H1 (cell line): Measurements from ENCODE around the gene ANO2. TPM values are rescaled to one million over a fixed set of nuclear protein-coding genes. Genes with fewer than 3 reads are reported as not detected.

Source experiments
- CTCF ChIA-PET: fragments of 300-600 bp; sonication (Branson Sonifier 250); formaldehyde crosslinking; loops from one replicate; lab custom pipeline; 2021; ENCODE audit not compliant: partially characterized antibody; lab: Charles Lee
- POLR2A ChIA-PET: fragments of 300-600 bp; sonication (Branson Sonifier 250); formaldehyde crosslinking; loops from one replicate; lab custom pipeline; 2021; ENCODE audit warnings: inconsistent platforms; ENCODE audit not compliant: partially characterized antibody; lab: Charles Lee
- DNase-seq, 2 experiments: peaks; one replicate each; pipeline versions ENCODE4 v3.0.0 to v3.0.0-alpha.2; 2010 to 2022; ENCODE audit warnings: low spot score in 2 of 2, low read depth in 1 of 2, mixed read lengths in 1 of 2
- FAIRE-seq: peaks from 2 replicates; lab custom pipeline; 2011; peaks lifted over from hg19 to GRCh38; lab: Jason Lieb, UNC
- H2AFZ ChIP-seq: 2 replicates; pipeline ENCODE4 v1.8.1; 2012; ENCODE audit warnings: low read length, inconsistent platforms
- H2AK5ac ChIP-seq: 2 replicates; pipeline ENCODE4 v1.6.1; 2013; ENCODE audit warnings: low read depth, low read length
- H2BK120ac ChIP-seq: replicated peaks from 2 replicates; pipeline ENCODE3; 2013; ENCODE audit warnings: low read depth, low read length, inconsistent platforms
- H2BK12ac ChIP-seq: 2 replicates; pipeline ENCODE4 v1.6.1; 2013; ENCODE audit warnings: low read depth, low read length
- H2BK15ac ChIP-seq: 2 replicates; pipeline ENCODE4 v1.6.1; 2013; ENCODE audit warnings: low read length
- H2BK20ac ChIP-seq: 2 replicates; pipeline ENCODE4 v1.6.1; 2013; ENCODE audit warnings: low read length
- H2BK5ac ChIP-seq: 2 replicates; pipeline ENCODE4 v1.6.1; 2013; ENCODE audit warnings: low read depth, low read length
- H3K14ac ChIP-seq: 2 replicates; pipeline ENCODE4 v1.6.1; 2013; ENCODE audit warnings: inconsistent platforms; ENCODE audit not compliant: insufficient read length
- H3K18ac ChIP-seq: 2 replicates; pipeline ENCODE4 v1.6.1; 2013; ENCODE audit warnings: low read length; ENCODE audit errors: extremely low read depth
- H3K23ac ChIP-seq: 2 replicates; pipeline ENCODE4 v1.6.1; 2013; ENCODE audit warnings: inconsistent platforms; ENCODE audit not compliant: insufficient read length
- H3K23me2 ChIP-seq: 2 replicates; pipeline ENCODE4 v1.6.1; 2013; ENCODE audit warnings: low read depth, low read length
- H3K27ac ChIP-seq: 2 replicates; pipeline ENCODE4 v1.6.1; 2011; ENCODE audit warnings: low read depth, low read length, inconsistent platforms
- H3K27me3 ChIP-seq, 4 experiments: replicated peaks in 1 of 4; 1 replicate in 1 of 4; 2 replicates in 3 of 4; pipeline versions ENCODE4 v1.6.1 to v1.8.1; 2011 to 2013; ENCODE audit warnings: low read length in 3 of 4, mild to moderate bottlenecking in 3 of 4, inconsistent platforms in 2 of 4, mixed read lengths in 2 of 4, moderate library complexity in 1 of 4; ENCODE audit not compliant: control insufficient read depth in 3 of 4, insufficient read depth in 3 of 4; ENCODE audit errors: extremely low read depth in 1 of 4
- H3K36me3 ChIP-seq, 4 experiments: 2 replicates each; pipeline versions ENCODE4 v1.6.1 to v1.8.1; 2011 to 2013; ENCODE audit warnings: mild to moderate bottlenecking in 4 of 4, low read length in 3 of 4, moderate library complexity in 2 of 4, control low read depth in 1 of 4, inconsistent platforms in 1 of 4; ENCODE audit not compliant: insufficient read depth in 4 of 4, control insufficient read depth in 2 of 4
- H3K4ac ChIP-seq: replicated peaks from 2 replicates; pipeline ENCODE3; 2013; ENCODE audit warnings: low read length, low read depth, mixed read lengths, inconsistent platforms; ENCODE audit not compliant: insufficient read length
- H3K4me1 ChIP-seq, 4 experiments: replicated peaks in 1 of 4; 1 replicate in 1 of 4; 2 replicates in 3 of 4; pipeline versions ENCODE4 v1.6.1 to v1.8.1; 2011 to 2013; ENCODE audit warnings: low read length in 3 of 4, inconsistent platforms in 2 of 4, mixed read lengths in 1 of 4; ENCODE audit not compliant: insufficient read depth in 4 of 4, control insufficient read depth in 3 of 4
- H3K4me2 ChIP-seq, 2 experiments: 2 replicates each; pipeline versions ENCODE4 v1.6.1 to v1.8.1; 2011 to 2013; ENCODE audit warnings: low read depth in 2 of 2, low read length in 2 of 2, control low read depth in 1 of 2, inconsistent platforms in 1 of 2, mild to moderate bottlenecking in 1 of 2; ENCODE audit not compliant: insufficient read depth in 1 of 2
- H3K4me3 ChIP-seq, 4 experiments: fragments of 200-600, 300-600 bp in 1 of 4; sonication (generic), shearing (Covaris generic), sonication (Bioruptor Twin) in 1 of 4; 2 replicates each; pipeline versions ENCODE4 v1.5.1 to v1.8.1; 2011 to 2016; ENCODE audit warnings: low read length in 4 of 4, low read depth in 3 of 4, control low read depth in 2 of 4, inconsistent platforms in 2 of 4, mild to moderate bottlenecking in 2 of 4, mixed read lengths in 1 of 4, moderate library complexity in 1 of 4; ENCODE audit not compliant: insufficient read depth in 2 of 4; ENCODE audit errors: extremely low read depth in 1 of 4
- H3K56ac ChIP-seq: replicated peaks from 2 replicates; pipeline ENCODE3; 2013; ENCODE audit warnings: low read depth, mild to moderate bottlenecking, mixed read lengths, low read length, inconsistent platforms; ENCODE audit not compliant: insufficient read length
- H3K79me1 ChIP-seq: 2 replicates; pipeline ENCODE4 v1.6.1; 2013; ENCODE audit warnings: low read depth, low read length, control low read depth
- H3K79me2 ChIP-seq, 2 experiments: 2 replicates each; pipeline versions ENCODE4 v1.6.1 to v1.8.1; 2012 to 2013; ENCODE audit warnings: low read length in 2 of 2, mild to moderate bottlenecking in 2 of 2, inconsistent platforms in 1 of 2; ENCODE audit not compliant: insufficient read depth in 2 of 2, control insufficient read depth in 1 of 2
- H3K9ac ChIP-seq, 4 experiments: replicated peaks in 1 of 4; 1 replicate in 1 of 4; 2 replicates in 3 of 4; pipeline versions ENCODE4 v1.6.1 to v1.8.1; 2011 to 2013; ENCODE audit warnings: low read depth in 3 of 4, low read length in 3 of 4, control low read depth in 2 of 4, mild to moderate bottlenecking in 2 of 4, moderate library complexity in 2 of 4, inconsistent platforms in 1 of 4; ENCODE audit errors: extremely low read depth in 1 of 4
- H3K9me3 ChIP-seq, 2 experiments: 2 replicates each; pipeline versions ENCODE4 v1.6.1 to v1.8.1; 2012 to 2013; ENCODE audit warnings: mild to moderate bottlenecking in 2 of 2, moderate library complexity in 2 of 2, control low read depth in 1 of 2, inconsistent platforms in 1 of 2, low read depth in 1 of 2, low read length in 1 of 2, mixed read lengths in 1 of 2; ENCODE audit not compliant: insufficient read depth in 2 of 2
- H4K20me1 ChIP-seq, 2 experiments: replicated peaks in 1 of 2; 2 replicates each; pipeline versions ENCODE3 to v1.8.1; 2011 to 2013; ENCODE audit warnings: inconsistent platforms in 2 of 2, low read length in 2 of 2, mild to moderate bottlenecking in 1 of 2; ENCODE audit not compliant: insufficient read depth in 2 of 2, control insufficient read depth in 1 of 2
- H4K5ac ChIP-seq: 2 replicates; pipeline ENCODE4 v1.6.1; 2013; ENCODE audit warnings: low read length, low read depth, mixed read lengths, inconsistent platforms; ENCODE audit not compliant: insufficient read length
- H4K8ac ChIP-seq: 2 replicates; pipeline ENCODE4 v1.8.0; 2013; ENCODE audit warnings: mild to moderate bottlenecking, moderate library complexity, low read length, inconsistent platforms; ENCODE audit not compliant: insufficient read depth; ENCODE audit errors: extremely low read depth
- H4K91ac ChIP-seq: replicated peaks from 2 replicates; pipeline ENCODE3; 2013; ENCODE audit warnings: low read length, mixed read lengths, inconsistent platforms; ENCODE audit not compliant: insufficient read length
- WGBS, 2 experiments: shearing (Covaris generic) in 1 of 2; methylation state at CpG; one replicate each; pipeline versions ENCODE4 v1.1.6 to v1.1.7; 2013 to 2015; ENCODE audit warnings: low lambda C conversion rate in 2 of 2, mixed read lengths in 2 of 2, inconsistent platforms in 1 of 2, low coverage in 1 of 2, missing lambda C conversion rate in 1 of 2; ENCODE audit not compliant: insufficient replicate concordance in 2 of 2, insufficient coverage in 1 of 2, insufficient read length in 1 of 2; ENCODE audit errors: extremely low coverage in 1 of 2, missing lambda C conversion rate in 1 of 2; 5-methylcytosine and 5-hydroxymethylcytosine counted together
- polyA plus RNA-seq, 7 experiments: library from polyadenylated mRNA; depleted of rRNA in 3 of 7; stranded (reverse) in 5 of 7; unstranded in 2 of 7; fragments of >200 nt in 5 of 7; fragments of 200-250 nt in 2 of 7; gene quantifications; 1 replicate in 5 of 7; 2 replicates in 1 of 7; 4 replicates in 1 of 7; pipeline versions ENCODE4 v1.2.1 to v1.2.3, GENCODE V29; 2011 to 2013; ENCODE audit warnings: missing spikeins in 2 of 7, mixed read lengths in 2 of 7
- total RNA-seq: library from RNA; stranded (reverse); fragmentation: NEBNext Ultra II Directional; extraction: Animal tissue kit (Norgen Biotek cat#: 25700); gene quantifications from 2 replicates; pipeline ENCODE4 v1.2.1, GENCODE V29; 2021

ANO2 gene
- total and polyA plus RNA-seq, 2 of the 8 experiments (the other 6 are each of a cell fraction or from before 2014, with no cell fraction given), result 1.9 to 5.5 TPM

- Histone ChIP-seq H2BK20ac (0 out of 2 replicates have a peak overlapping the region, but pooled peaks have one; percentile 66), H2BK15ac (no peak overlapping the region), H4K91ac (peak overlapping the region; percentile 87), H3K9me3 (no peaks in the 10 kb centered on the region), H4K5ac (no peak overlapping the region), H3K4ac (no peak overlapping the region), H3K4me3 (no peak overlapping the region), H3K23ac (no peak overlapping the region), H3K36me3 (no peaks in the 10 kb centered on the region), H2BK120ac (no peak overlapping the region), H3K4me1 (peaks cover 5 to 26% (median 10%) of the 10 kb centered on the region in 4 experiments), H2BK12ac (peak overlapping the region; percentile 86; the same call in 1 of the 2 replicates), H3K18ac (peak overlapping the region; percentile 91), H2AK5ac (no peak overlapping the region), H3K23me2 (no peaks in the 10 kb centered on the region), H3K4me2 (peak overlapping the region in 1 of 2 experiments; percentile 2; a peak in 1 of 4 replicates), H2AFZ (no peak overlapping the region), H3K9ac (no peak overlapping the region), H4K20me1 (no peaks in the 10 kb centered on the region), H3K79me2 (no peaks in the 10 kb centered on the region), H3K27ac (no peak overlapping the region), H3K14ac (no peak overlapping the region), H3K79me1 (no peaks in the 10 kb centered on the region), H4K8ac (no peak overlapping the region), H3K27me3 (peaks cover 0 to 2% (median 0%) of the 10 kb centered on the region in 4 experiments; a peak in 1 of 7 replicates), H2BK5ac (peak overlapping the region; percentile 8; the same call in 1 of the 2 replicates), H3K56ac (no peak overlapping the region)
- ChIA-PET CTCF (interaction anchor here (0.6 to 1.6 kb wide), 6 partner anchors 19 to 404 kb away, joined by 3 to 5 read pairs (median 4); no protein-coding TSS in a partner anchor), POLR2A (no interaction called here)
- WGBS, 2 experiments, result 76% methylated on average over 5 of the region's 5 CpGs; no CpG with 5 or more reads in 1 of the 2 experiments
- FAIRE-seq (no peak), DNase-seq (no peak)
These were observed 357.3 kb downstream of the ANO2 start for GRCh38 chr12:5587711-5588121.
